H1 (cell line): ENCODE results near the gene RIMS1. TPM values are rescaled to one million over a fixed set of nuclear protein-coding genes. Genes with fewer than 3 reads are reported as not detected.

Experiments
- CTCF ChIA-PET: fragments of 300-600 bp; sonication (Branson Sonifier 250); formaldehyde crosslinking; loops from one replicate; lab custom pipeline; 2021; ENCODE audit not compliant: partially characterized antibody; lab: Charles Lee
- POLR2A ChIA-PET: fragments of 300-600 bp; sonication (Branson Sonifier 250); formaldehyde crosslinking; loops from one replicate; lab custom pipeline; 2021; ENCODE audit warnings: inconsistent platforms; ENCODE audit not compliant: partially characterized antibody; lab: Charles Lee
- DNase-seq, 2 experiments: peaks; one replicate each; pipeline versions ENCODE4 v3.0.0 to v3.0.0-alpha.2; 2010 to 2022; ENCODE audit warnings: low spot score in 2 of 2, low read depth in 1 of 2, mixed read lengths in 1 of 2
- FAIRE-seq: peaks from 2 replicates; lab custom pipeline; 2011; peaks lifted over from hg19 to GRCh38; lab: Jason Lieb, UNC
- H2AFZ ChIP-seq: 2 replicates; pipeline ENCODE4 v1.8.1; 2012; ENCODE audit warnings: low read length, inconsistent platforms
- H2AK5ac ChIP-seq: 2 replicates; pipeline ENCODE4 v1.6.1; 2013; ENCODE audit warnings: low read depth, low read length
- H2BK120ac ChIP-seq: replicated peaks from 2 replicates; pipeline ENCODE3; 2013; ENCODE audit warnings: low read depth, low read length, inconsistent platforms
- H2BK12ac ChIP-seq: 2 replicates; pipeline ENCODE4 v1.6.1; 2013; ENCODE audit warnings: low read depth, low read length
- H2BK15ac ChIP-seq: 2 replicates; pipeline ENCODE4 v1.6.1; 2013; ENCODE audit warnings: low read length
- H2BK20ac ChIP-seq: 2 replicates; pipeline ENCODE4 v1.6.1; 2013; ENCODE audit warnings: low read length
- H2BK5ac ChIP-seq: 2 replicates; pipeline ENCODE4 v1.6.1; 2013; ENCODE audit warnings: low read depth, low read length
- H3K14ac ChIP-seq: 2 replicates; pipeline ENCODE4 v1.6.1; 2013; ENCODE audit warnings: inconsistent platforms; ENCODE audit not compliant: insufficient read length
- H3K18ac ChIP-seq: 2 replicates; pipeline ENCODE4 v1.6.1; 2013; ENCODE audit warnings: low read length; ENCODE audit errors: extremely low read depth
- H3K23ac ChIP-seq: 2 replicates; pipeline ENCODE4 v1.6.1; 2013; ENCODE audit warnings: inconsistent platforms; ENCODE audit not compliant: insufficient read length
- H3K23me2 ChIP-seq: 2 replicates; pipeline ENCODE4 v1.6.1; 2013; ENCODE audit warnings: low read depth, low read length
- H3K27ac ChIP-seq: 2 replicates; pipeline ENCODE4 v1.6.1; 2011; ENCODE audit warnings: low read depth, low read length, inconsistent platforms
- H3K27me3 ChIP-seq, 4 experiments: replicated peaks in 1 of 4; 1 replicate in 1 of 4; 2 replicates in 3 of 4; pipeline versions ENCODE4 v1.6.1 to v1.8.1; 2011 to 2013; ENCODE audit warnings: low read length in 3 of 4, mild to moderate bottlenecking in 3 of 4, inconsistent platforms in 2 of 4, mixed read lengths in 2 of 4, moderate library complexity in 1 of 4; ENCODE audit not compliant: control insufficient read depth in 3 of 4, insufficient read depth in 3 of 4; ENCODE audit errors: extremely low read depth in 1 of 4
- H3K36me3 ChIP-seq, 4 experiments: 2 replicates each; pipeline versions ENCODE4 v1.6.1 to v1.8.1; 2011 to 2013; ENCODE audit warnings: mild to moderate bottlenecking in 4 of 4, low read length in 3 of 4, moderate library complexity in 2 of 4, control low read depth in 1 of 4, inconsistent platforms in 1 of 4; ENCODE audit not compliant: insufficient read depth in 4 of 4, control insufficient read depth in 2 of 4
- H3K4ac ChIP-seq: replicated peaks from 2 replicates; pipeline ENCODE3; 2013; ENCODE audit warnings: low read length, low read depth, mixed read lengths, inconsistent platforms; ENCODE audit not compliant: insufficient read length
- H3K4me1 ChIP-seq, 4 experiments: replicated peaks in 1 of 4; 1 replicate in 1 of 4; 2 replicates in 3 of 4; pipeline versions ENCODE4 v1.6.1 to v1.8.1; 2011 to 2013; ENCODE audit warnings: low read length in 3 of 4, inconsistent platforms in 2 of 4, mixed read lengths in 1 of 4; ENCODE audit not compliant: insufficient read depth in 4 of 4, control insufficient read depth in 3 of 4
- H3K4me2 ChIP-seq, 2 experiments: 2 replicates each; pipeline versions ENCODE4 v1.6.1 to v1.8.1; 2011 to 2013; ENCODE audit warnings: low read depth in 2 of 2, low read length in 2 of 2, control low read depth in 1 of 2, inconsistent platforms in 1 of 2, mild to moderate bottlenecking in 1 of 2; ENCODE audit not compliant: insufficient read depth in 1 of 2
- H3K4me3 ChIP-seq, 4 experiments: fragments of 200-600, 300-600 bp in 1 of 4; sonication (generic), shearing (Covaris generic), sonication (Bioruptor Twin) in 1 of 4; 2 replicates each; pipeline versions ENCODE4 v1.5.1 to v1.8.1; 2011 to 2016; ENCODE audit warnings: low read length in 4 of 4, low read depth in 3 of 4, control low read depth in 2 of 4, inconsistent platforms in 2 of 4, mild to moderate bottlenecking in 2 of 4, mixed read lengths in 1 of 4, moderate library complexity in 1 of 4; ENCODE audit not compliant: insufficient read depth in 2 of 4; ENCODE audit errors: extremely low read depth in 1 of 4
- H3K56ac ChIP-seq: replicated peaks from 2 replicates; pipeline ENCODE3; 2013; ENCODE audit warnings: low read depth, mild to moderate bottlenecking, mixed read lengths, low read length, inconsistent platforms; ENCODE audit not compliant: insufficient read length
- H3K79me1 ChIP-seq: 2 replicates; pipeline ENCODE4 v1.6.1; 2013; ENCODE audit warnings: low read depth, low read length, control low read depth
- H3K79me2 ChIP-seq, 2 experiments: 2 replicates each; pipeline versions ENCODE4 v1.6.1 to v1.8.1; 2012 to 2013; ENCODE audit warnings: low read length in 2 of 2, mild to moderate bottlenecking in 2 of 2, inconsistent platforms in 1 of 2; ENCODE audit not compliant: insufficient read depth in 2 of 2, control insufficient read depth in 1 of 2
- H3K9ac ChIP-seq, 4 experiments: replicated peaks in 1 of 4; 1 replicate in 1 of 4; 2 replicates in 3 of 4; pipeline versions ENCODE4 v1.6.1 to v1.8.1; 2011 to 2013; ENCODE audit warnings: low read depth in 3 of 4, low read length in 3 of 4, control low read depth in 2 of 4, mild to moderate bottlenecking in 2 of 4, moderate library complexity in 2 of 4, inconsistent platforms in 1 of 4; ENCODE audit errors: extremely low read depth in 1 of 4
- H3K9me3 ChIP-seq, 2 experiments: 2 replicates each; pipeline versions ENCODE4 v1.6.1 to v1.8.1; 2012 to 2013; ENCODE audit warnings: mild to moderate bottlenecking in 2 of 2, moderate library complexity in 2 of 2, control low read depth in 1 of 2, inconsistent platforms in 1 of 2, low read depth in 1 of 2, low read length in 1 of 2, mixed read lengths in 1 of 2; ENCODE audit not compliant: insufficient read depth in 2 of 2
- H4K20me1 ChIP-seq, 2 experiments: replicated peaks in 1 of 2; 2 replicates each; pipeline versions ENCODE3 to v1.8.1; 2011 to 2013; ENCODE audit warnings: inconsistent platforms in 2 of 2, low read length in 2 of 2, mild to moderate bottlenecking in 1 of 2; ENCODE audit not compliant: insufficient read depth in 2 of 2, control insufficient read depth in 1 of 2
- H4K5ac ChIP-seq: 2 replicates; pipeline ENCODE4 v1.6.1; 2013; ENCODE audit warnings: low read length, low read depth, mixed read lengths, inconsistent platforms; ENCODE audit not compliant: insufficient read length
- H4K8ac ChIP-seq: 2 replicates; pipeline ENCODE4 v1.8.0; 2013; ENCODE audit warnings: mild to moderate bottlenecking, moderate library complexity, low read length, inconsistent platforms; ENCODE audit not compliant: insufficient read depth; ENCODE audit errors: extremely low read depth
- H4K91ac ChIP-seq: replicated peaks from 2 replicates; pipeline ENCODE3; 2013; ENCODE audit warnings: low read length, mixed read lengths, inconsistent platforms; ENCODE audit not compliant: insufficient read length
- SUZ12 ChIP-seq: fragments of 200-600 bp; sonication (generic); IDR thresholded peaks from 2 replicates; pipeline ENCODE4 v1.6.1; 2012; ENCODE audit warnings: mild to moderate bottlenecking, inconsistent platforms, low read length, moderate library complexity, mixed read lengths
- WGBS, 2 experiments: shearing (Covaris generic) in 1 of 2; methylation state at CpG; one replicate each; pipeline versions ENCODE4 v1.1.6 to v1.1.7; 2013 to 2015; ENCODE audit warnings: low lambda C conversion rate in 2 of 2, mixed read lengths in 2 of 2, inconsistent platforms in 1 of 2, low coverage in 1 of 2, missing lambda C conversion rate in 1 of 2; ENCODE audit not compliant: insufficient replicate concordance in 2 of 2, insufficient coverage in 1 of 2, insufficient read length in 1 of 2; ENCODE audit errors: extremely low coverage in 1 of 2, missing lambda C conversion rate in 1 of 2; 5-methylcytosine and 5-hydroxymethylcytosine counted together
- polyA plus RNA-seq, 7 experiments: library from polyadenylated mRNA; depleted of rRNA in 3 of 7; stranded (reverse) in 5 of 7; unstranded in 2 of 7; fragments of >200 nt in 5 of 7; fragments of 200-250 nt in 2 of 7; gene quantifications; 1 replicate in 5 of 7; 2 replicates in 1 of 7; 4 replicates in 1 of 7; pipeline versions ENCODE4 v1.2.1 to v1.2.3, GENCODE V29; 2011 to 2013; ENCODE audit warnings: missing spikeins in 2 of 7, mixed read lengths in 2 of 7
- total RNA-seq: library from RNA; stranded (reverse); fragmentation: NEBNext Ultra II Directional; extraction: Animal tissue kit (Norgen Biotek cat#: 25700); gene quantifications from 2 replicates; pipeline ENCODE4 v1.2.1, GENCODE V29; 2021

The RIMS1 gene
- total and polyA plus RNA-seq, 2 of the 8 experiments (the other 6 are each of a cell fraction or from before 2014, with no cell fraction given): 0.63 to 2.3 TPM

- Histone ChIP-seq H3K79me1 (no peaks in the 10 kb centered on the region), H2AK5ac (no peak overlapping the region), H3K4me2 (no peak overlapping the region), H3K9me3 (no peaks in the 10 kb centered on the region), H3K79me2 (no peaks in the 10 kb centered on the region), H2BK12ac (no peak overlapping the region), H2BK15ac (no peak overlapping the region), H3K23ac (no peak overlapping the region), H3K4ac (no peak overlapping the region), H2BK20ac (no peak overlapping the region), H3K23me2 (no peaks in the 10 kb centered on the region; the same call in 1 of the 2 replicates), H3K9ac (no peak overlapping the region), H3K36me3 (no peaks in the 10 kb centered on the region), H3K56ac (no peak overlapping the region), H3K14ac (no peak overlapping the region), H4K20me1 (no peaks in the 10 kb centered on the region), H3K27ac (no peak overlapping the region), H3K4me1 (no peaks in the 10 kb centered on the region; a peak in 1 of 7 replicates), H2BK120ac (no peak overlapping the region), H3K27me3 (no peaks in the 10 kb centered on the region), H3K18ac (no peak overlapping the region), H4K8ac (no peak overlapping the region), H4K5ac (no peak overlapping the region), H4K91ac (no peak overlapping the region), H2BK5ac (no peak overlapping the region), H3K4me3 (no peak overlapping the region), H2AFZ (no peak overlapping the region)
- ChIA-PET CTCF (interaction anchor here (0.5 kb wide), 1 partner anchor 39 kb away, joined by 3 read pairs; no protein-coding TSS in a partner anchor), POLR2A (no interaction called here)
- DNase-seq: no peak
- WGBS, 2 experiments: 95% methylated on average over 1 of the region's 1 CpG; no CpG with 5 or more reads in 1 of the 2 experiments
- no peak for FAIRE-seq
- TF ChIP-seq SUZ12: no peak
Observed at GRCh38 chr6:71913444-71914234, 27.3 kb downstream of the RIMS1 start.
